ENCODE results near the gene PTPRD. TPM values are rescaled to one million over a fixed set of nuclear protein-coding genes. Genes with fewer than 3 reads are reported as not detected.

Gene PTPRD
- total RNA-seq, 1 experiment from 2014 or later, result not detected

DNA sequence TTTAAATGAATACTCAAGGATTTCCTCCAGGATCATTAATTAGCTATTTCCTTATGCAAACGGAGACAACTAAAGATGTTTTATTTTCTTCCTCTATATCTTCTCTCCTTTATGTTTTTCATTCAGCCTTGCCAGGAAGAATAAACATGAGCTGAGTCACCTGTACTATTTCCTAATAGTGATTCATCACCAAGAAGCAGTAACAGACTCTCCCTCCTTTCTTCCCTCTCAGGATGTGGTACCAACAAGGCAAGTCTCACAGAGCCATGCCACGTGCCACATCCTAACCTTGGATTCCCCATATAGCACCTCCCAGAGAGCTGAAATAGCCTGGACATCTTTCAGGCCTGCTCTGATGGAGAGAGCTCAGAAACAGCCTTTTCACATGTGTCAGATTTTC, 2054.6 kb downstream of the PTPRD start:
- H3K27ac ChIP-seq (ENCODE audit: low read length), result no peak overlapping the region
- intact Hi-C loops (cut with micrococcal nuclease; ENCODE audit: unreplicated experiment) (no loop called here), in situ Hi-C loops (cut with HindIII; ENCODE audit: low pct_unique_long_range_greater_than_20kb, low sequenced_read_pairs) (no loop called here)
- ATAC-seq, result no peak
- TF ChIP-seq SIN3A (IDR thresholded peaks at IDR 0.05; ENCODE audit: borderline replicate concordance, insufficient read depth, low read depth, low read length) (no peak), TCF7L2 (IDR thresholded peaks at IDR 0.05; ENCODE audit: low read depth, low read length) (no peak), POLR2AphosphoS5 (IDR thresholded peaks at IDR 0.05; ENCODE audit: low read depth, low read length) (no peak)
- TF ChIP-seq, protein P1, sequence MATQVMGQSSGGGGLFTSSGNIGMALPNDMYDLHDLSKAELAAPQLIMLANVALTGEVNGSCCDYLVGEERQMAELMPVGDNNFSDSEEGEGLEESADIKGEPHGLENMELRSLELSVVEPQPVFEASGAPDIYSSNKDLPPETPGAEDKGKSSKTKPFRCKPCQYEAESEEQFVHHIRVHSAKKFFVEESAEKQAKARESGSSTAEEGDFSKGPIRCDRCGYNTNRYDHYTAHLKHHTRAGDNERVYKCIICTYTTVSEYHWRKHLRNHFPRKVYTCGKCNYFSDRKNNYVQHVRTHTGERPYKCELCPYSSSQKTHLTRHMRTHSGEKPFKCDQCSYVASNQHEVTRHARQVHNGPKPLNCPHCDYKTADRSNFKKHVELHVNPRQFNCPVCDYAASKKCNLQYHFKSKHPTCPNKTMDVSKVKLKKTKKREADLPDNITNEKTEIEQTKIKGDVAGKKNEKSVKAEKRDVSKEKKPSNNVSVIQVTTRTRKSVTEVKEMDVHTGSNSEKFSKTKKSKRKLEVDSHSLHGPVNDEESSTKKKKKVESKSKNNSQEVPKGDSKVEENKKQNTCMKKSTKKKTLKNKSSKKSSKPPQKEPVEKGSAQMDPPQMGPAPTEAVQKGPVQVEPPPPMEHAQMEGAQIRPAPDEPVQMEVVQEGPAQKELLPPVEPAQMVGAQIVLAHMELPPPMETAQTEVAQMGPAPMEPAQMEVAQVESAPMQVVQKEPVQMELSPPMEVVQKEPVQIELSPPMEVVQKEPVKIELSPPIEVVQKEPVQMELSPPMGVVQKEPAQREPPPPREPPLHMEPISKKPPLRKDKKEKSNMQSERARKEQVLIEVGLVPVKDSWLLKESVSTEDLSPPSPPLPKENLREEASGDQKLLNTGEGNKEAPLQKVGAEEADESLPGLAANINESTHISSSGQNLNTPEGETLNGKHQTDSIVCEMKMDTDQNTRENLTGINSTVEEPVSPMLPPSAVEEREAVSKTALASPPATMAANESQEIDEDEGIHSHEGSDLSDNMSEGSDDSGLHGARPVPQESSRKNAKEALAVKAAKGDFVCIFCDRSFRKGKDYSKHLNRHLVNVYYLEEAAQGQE (IDR thresholded peaks at IDR 0.05; ENCODE audit: insufficient read depth in 1 of 2, low read depth in 2 of 2, low read length in 1 of 2), result no peak
- TF ChIP-seq, protein P2, sequence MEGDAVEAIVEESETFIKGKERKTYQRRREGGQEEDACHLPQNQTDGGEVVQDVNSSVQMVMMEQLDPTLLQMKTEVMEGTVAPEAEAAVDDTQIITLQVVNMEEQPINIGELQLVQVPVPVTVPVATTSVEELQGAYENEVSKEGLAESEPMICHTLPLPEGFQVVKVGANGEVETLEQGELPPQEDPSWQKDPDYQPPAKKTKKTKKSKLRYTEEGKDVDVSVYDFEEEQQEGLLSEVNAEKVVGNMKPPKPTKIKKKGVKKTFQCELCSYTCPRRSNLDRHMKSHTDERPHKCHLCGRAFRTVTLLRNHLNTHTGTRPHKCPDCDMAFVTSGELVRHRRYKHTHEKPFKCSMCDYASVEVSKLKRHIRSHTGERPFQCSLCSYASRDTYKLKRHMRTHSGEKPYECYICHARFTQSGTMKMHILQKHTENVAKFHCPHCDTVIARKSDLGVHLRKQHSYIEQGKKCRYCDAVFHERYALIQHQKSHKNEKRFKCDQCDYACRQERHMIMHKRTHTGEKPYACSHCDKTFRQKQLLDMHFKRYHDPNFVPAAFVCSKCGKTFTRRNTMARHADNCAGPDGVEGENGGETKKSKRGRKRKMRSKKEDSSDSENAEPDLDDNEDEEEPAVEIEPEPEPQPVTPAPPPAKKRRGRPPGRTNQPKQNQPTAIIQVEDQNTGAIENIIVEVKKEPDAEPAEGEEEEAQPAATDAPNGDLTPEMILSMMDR (IDR thresholded peaks at IDR 0.05), result no peak
- no peaks in the 10 kb centered on the region for H3K9me3 ChIP-seq (ENCODE audit: control insufficient read depth, insufficient read depth, low read depth, low read length)
- H3K27me3 ChIP-seq (ENCODE audit: control insufficient read depth, insufficient read depth, low read length), result no peaks in the 10 kb centered on the region
- no peaks in the 10 kb centered on the region for H3K4me1 ChIP-seq (ENCODE audit: control insufficient read depth, insufficient read depth, low read length)
- POLR2A ChIA-PET, result no interaction called here
- no peak overlapping the region for H3K4me3 ChIP-seq (ENCODE audit: low read depth in 2 of 2, low read length in 2 of 2)
- peak; percentile 1 for DNase-seq (ENCODE audit: low read depth, low spot score)
- no TSS peak for BruUV-seq (replicated peaks)
- CTCF ChIA-PET, result no interaction called here
- H3K36me3 ChIP-seq (ENCODE audit: control insufficient read depth, insufficient read depth, low read length), result no peaks in the 10 kb centered on the region

DNA sequence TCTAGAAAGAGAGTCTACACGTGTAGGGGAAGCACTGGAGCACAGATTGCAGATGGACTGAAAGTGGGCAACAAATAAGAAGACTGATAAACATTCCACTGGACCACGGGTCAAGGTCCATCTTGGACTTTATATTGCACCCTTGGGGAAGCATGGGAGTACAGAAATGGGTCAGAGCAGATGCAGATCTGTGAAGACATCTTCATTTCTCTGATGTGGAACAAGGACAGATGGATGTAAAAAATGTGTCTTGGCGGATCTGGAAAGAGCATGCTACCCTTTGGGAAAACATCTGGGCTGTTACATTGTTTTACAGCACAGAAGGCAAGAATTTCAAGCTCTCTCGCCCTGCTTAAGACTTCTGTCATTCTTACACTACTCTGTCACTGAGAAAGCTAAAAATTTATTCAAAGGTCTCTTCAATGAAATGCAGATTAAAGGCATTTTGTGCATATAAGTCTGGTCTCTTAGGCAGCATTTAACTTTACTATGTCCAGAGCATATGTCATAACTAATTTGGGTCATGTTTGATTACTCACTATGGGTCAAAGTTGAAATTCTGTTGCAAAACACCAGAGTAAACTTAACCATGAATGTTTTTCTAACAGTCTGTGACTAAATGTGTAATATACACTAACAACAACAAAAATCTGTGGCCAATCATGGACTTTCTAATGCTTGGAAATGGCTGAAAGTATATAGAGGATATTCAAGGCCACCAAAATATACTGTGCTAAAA, 2056.9 kb downstream of the PTPRD start:
- ATAC-seq, result no peak
- Histone ChIP-seq H3K27ac (ENCODE audit: low read length) (no peak overlapping the region), H3K27me3 (ENCODE audit: control insufficient read depth, insufficient read depth, low read length) (no peaks in the 10 kb centered on the region), H3K4me3 (ENCODE audit: low read depth in 2 of 2, low read length in 2 of 2) (no peak overlapping the region), H3K36me3 (ENCODE audit: control insufficient read depth, insufficient read depth, low read length) (no peaks in the 10 kb centered on the region), H3K4me1 (ENCODE audit: control insufficient read depth, insufficient read depth, low read length) (no peaks in the 10 kb centered on the region), H3K9me3 (ENCODE audit: control insufficient read depth, insufficient read depth, low read depth, low read length) (no peaks in the 10 kb centered on the region)
- BruUV-seq (replicated peaks), result no TSS peak
- CTCF ChIA-PET, result no interaction called here
- DNase-seq (ENCODE audit: low read depth, low spot score), result no peak
- intact Hi-C loops (cut with micrococcal nuclease; ENCODE audit: unreplicated experiment), result no loop called here
- TF ChIP-seq, protein P2 (IDR thresholded peaks at IDR 0.05), result no peak
- TF ChIP-seq TCF7L2 (IDR thresholded peaks at IDR 0.05; ENCODE audit: low read depth, low read length), result no peak
- TF ChIP-seq, protein P1 (IDR thresholded peaks at IDR 0.05; ENCODE audit: insufficient read depth in 1 of 2, low read depth in 2 of 2, low read length in 1 of 2), result no peak
- no peak for TF ChIP-seq SIN3A (IDR thresholded peaks at IDR 0.05; ENCODE audit: borderline replicate concordance, insufficient read depth, low read depth, low read length)
- TF ChIP-seq POLR2AphosphoS5 (IDR thresholded peaks at IDR 0.05; ENCODE audit: low read depth, low read length), result no peak
- in situ Hi-C loops (cut with HindIII; ENCODE audit: low pct_unique_long_range_greater_than_20kb, low sequenced_read_pairs), result no loop called here
- POLR2A ChIA-PET, result no interaction called here
